CD4-positive, alpha-beta T cell treated with Interleukin-15 for 1 hour (primary cell): Measurements from ENCODE around the gene YPEL2.

Source experiments
- DNase-seq: peaks from one replicate; pipeline ENCODE4 v3.0.0-alpha.2; 2020

YPEL2 gene

GRCh38 chr17:59436900-59437299 lies 105.4 kb downstream of the YPEL2 start:
- no peak for DNase-seq

DNA sequence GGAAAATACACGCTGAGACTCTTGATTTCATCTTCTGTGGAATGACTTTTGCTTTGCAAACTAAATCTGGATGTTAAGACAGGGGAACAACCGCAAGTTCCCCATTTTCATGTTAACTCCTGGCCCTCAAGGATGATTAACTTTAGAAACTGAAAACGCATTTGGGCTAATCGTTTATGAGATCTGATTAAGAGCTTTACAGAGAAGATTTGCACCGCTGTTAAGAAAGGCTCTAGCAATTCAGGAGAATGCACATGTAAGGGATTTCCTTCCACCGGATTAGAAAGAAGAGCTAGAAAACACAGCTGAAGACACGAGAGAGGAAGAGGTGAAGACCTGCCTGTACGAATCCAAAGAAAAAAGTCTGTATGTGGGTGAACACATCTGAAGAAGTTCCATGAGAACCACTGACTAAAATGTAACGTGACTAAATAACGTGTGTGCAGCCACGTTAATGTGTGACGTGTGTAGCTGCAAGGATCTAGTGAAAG lies 106.4 kb downstream of the YPEL2 start:
- DNase-seq, result no peak

DNA sequence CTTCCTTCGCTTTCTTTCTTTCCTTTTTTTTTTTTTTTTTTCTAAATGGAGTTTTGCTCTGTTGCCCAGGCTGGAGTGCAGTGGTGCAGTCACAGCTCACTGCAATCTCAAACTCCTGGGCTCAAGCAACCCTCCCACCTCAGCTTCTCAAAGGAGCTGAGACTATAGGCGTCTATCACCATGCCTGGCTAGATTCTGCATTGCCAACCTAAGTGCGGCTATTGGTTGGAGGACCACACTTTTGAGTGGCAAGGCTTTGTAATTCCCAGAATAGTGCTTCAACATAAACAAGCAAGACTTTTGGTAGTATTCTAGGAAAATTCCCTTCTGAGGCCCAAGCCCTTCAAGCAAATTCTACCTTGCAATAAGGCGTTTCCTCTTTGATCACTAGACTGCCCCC lies 107.8 kb downstream of the YPEL2 start:
- no peak for DNase-seq

- DNase-seq, result no peak
Observed at GRCh38 chr17:59439741-59440211, 108.3 kb downstream of the YPEL2 start.

- DNase-seq, result peak; percentile 80
Observed at GRCh38 chr17:59440757-59441463, 109.5 kb downstream of the YPEL2 start.

- no peak for DNase-seq
Observed at GRCh38 chr17:59441464-59442096, 110.1 kb downstream of the YPEL2 start.

DNA sequence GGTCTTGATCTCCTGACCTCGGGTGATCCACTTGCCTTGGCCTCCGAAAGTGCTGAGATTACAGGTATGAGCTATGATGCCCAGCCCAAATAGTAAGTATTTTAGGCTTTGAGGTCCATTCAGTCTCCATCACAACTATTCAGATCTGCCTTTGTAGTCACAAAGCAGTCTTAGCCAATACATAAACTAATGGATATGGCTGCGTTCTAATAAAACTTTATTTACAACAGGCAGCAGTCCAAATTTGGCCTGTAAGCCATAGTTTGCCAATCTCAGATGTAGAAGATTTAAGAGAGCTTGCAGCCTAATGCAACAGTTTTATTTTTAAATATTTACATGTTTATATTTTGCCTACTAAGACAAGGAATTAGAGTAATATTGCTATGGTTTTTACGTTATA lies 111.7 kb downstream of the YPEL2 start:
- DNase-seq, result no peak
